22Rv1 (cell line): ENCODE data around the gene BUD23.

Experiments
- ZFX ChIP-seq: fragments of 450-650 bp; IDR thresholded peaks from 2 replicates; pipeline ENCODE4 v1.6.1; 2017; ENCODE audit warnings: antibody characterized with exemption, borderline replicate concordance
- TF ChIP-seq, protein P1 (sequence below): fragments of 450-650 bp; IDR thresholded peaks from 2 replicates; pipeline ENCODE4 v1.5.1; 2017; ENCODE audit warnings: mild to moderate bottlenecking

DNA sequence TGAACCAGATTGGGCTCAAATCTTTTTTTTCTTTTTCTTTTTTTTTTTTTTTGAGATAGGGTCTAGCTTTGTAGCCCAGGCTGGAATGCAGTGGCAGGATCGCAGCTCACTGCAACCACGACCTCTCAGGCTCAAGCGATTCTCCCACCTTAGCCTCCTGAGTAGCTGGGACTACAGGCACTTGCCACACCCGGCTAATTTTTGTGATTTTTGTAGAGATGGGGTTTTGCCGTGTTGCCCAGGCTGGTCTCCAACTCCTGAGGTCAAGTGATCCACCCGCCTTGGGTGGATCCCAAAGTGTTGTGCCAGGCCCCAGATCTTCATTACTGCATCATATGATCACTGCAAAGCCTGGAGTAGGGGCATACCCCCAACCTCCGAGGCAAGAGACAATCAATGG is 2.9 kb upstream of the BUD23 start:
- TF ChIP-seq, protein P1, sequence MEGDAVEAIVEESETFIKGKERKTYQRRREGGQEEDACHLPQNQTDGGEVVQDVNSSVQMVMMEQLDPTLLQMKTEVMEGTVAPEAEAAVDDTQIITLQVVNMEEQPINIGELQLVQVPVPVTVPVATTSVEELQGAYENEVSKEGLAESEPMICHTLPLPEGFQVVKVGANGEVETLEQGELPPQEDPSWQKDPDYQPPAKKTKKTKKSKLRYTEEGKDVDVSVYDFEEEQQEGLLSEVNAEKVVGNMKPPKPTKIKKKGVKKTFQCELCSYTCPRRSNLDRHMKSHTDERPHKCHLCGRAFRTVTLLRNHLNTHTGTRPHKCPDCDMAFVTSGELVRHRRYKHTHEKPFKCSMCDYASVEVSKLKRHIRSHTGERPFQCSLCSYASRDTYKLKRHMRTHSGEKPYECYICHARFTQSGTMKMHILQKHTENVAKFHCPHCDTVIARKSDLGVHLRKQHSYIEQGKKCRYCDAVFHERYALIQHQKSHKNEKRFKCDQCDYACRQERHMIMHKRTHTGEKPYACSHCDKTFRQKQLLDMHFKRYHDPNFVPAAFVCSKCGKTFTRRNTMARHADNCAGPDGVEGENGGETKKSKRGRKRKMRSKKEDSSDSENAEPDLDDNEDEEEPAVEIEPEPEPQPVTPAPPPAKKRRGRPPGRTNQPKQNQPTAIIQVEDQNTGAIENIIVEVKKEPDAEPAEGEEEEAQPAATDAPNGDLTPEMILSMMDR: no peak
- TF ChIP-seq ZFX: no peak
